Omental fat pad (tissue), 4 donors: ENCODE results near the gene PDIA2. TPM values are rescaled to one million over a fixed set of nuclear protein-coding genes. Genes with fewer than 3 reads are reported as not detected.
A peak's percentile ranks its signal among the peaks of the same experiment; 100 is the strongest.

Experiments
- ATAC-seq: fragments of 150-250 bp; one replicate; pipeline ENCODE4 v1.9.1; 2016; ENCODE audit warnings: mild to moderate bottlenecking, moderate library complexity; ENCODE audit not compliant: low FRiP score
- DNase-seq: peaks from one replicate; pipeline ENCODE4 v3.0.0-alpha.2; 2019; ENCODE audit warnings: low spot score
- CTCF ChIP-seq, 3 donors: fragments of 450-650 bp; IDR thresholded peaks; one replicate each; pipeline ENCODE4 v1.5.1; 2016 to 2017; ENCODE audit warnings: antibody characterized with exemption in 3 of 3, mild to moderate bottlenecking in 3 of 3, moderate library complexity in 2 of 3
- total RNA-seq, 4 donors: library from RNA; depleted of rRNA; stranded (reverse); fragments of >200 nt; gene quantifications; one replicate each; pipeline ENCODE4 v1.1.0, GENCODE V29; 2016

PDIA2 gene
- 1 to 10 TPM in 3 of 4 donors, not detected in 1; 1.5 to 5.3 (median 2.7) TPM for total RNA-seq

- no peak for TF ChIP-seq CTCF (IDR thresholded peaks at IDR 0.05)
- no peak for ATAC-seq
- DNase-seq, result no peak
Observed at GRCh38 chr16:283033-283805, at the start of gene PDIA2. Gene PDIA2, plus strand, starts transcription at chr16:283164. Its CDS starts 6 bp downstream, at chr16:283170.

GRCh38 chr16:234468-235305 lies 48.3 kb upstream of the PDIA2 start, which contains the start of gene FAM234A:
Gene FAM234A, plus strand, starts transcription at chr16:234821. Its CDS starts 19,593 bp downstream, at chr16:254414.
- peak; percentile 91 for DNase-seq
- TF ChIP-seq CTCF (IDR thresholded peaks at IDR 0.05), result no peak
- ATAC-seq, result peak; percentile 92

GRCh38 chr16:239948-240277 lies 43.1 kb upstream of the PDIA2 start:
- no peak for DNase-seq
- TF ChIP-seq CTCF (IDR thresholded peaks at IDR 0.05), result no peak
- no peak for ATAC-seq

GRCh38 chr16:240559-240958 lies 42.4 kb upstream of the PDIA2 start:
- ATAC-seq, result no peak
- no peak for TF ChIP-seq CTCF (IDR thresholded peaks at IDR 0.05)
- DNase-seq, result no peak

- TF ChIP-seq CTCF (IDR thresholded peaks at IDR 0.05), result no peak
- DNase-seq, result no peak
- no peak for ATAC-seq
Observed at GRCh38 chr16:242281-242680, 40.7 kb upstream of the PDIA2 start.

GRCh38 chr16:243348-243747 lies 39.6 kb upstream of the PDIA2 start:
- no peak for ATAC-seq

More at GRCh38 chr16:243348-243747, 39.6 kb upstream of the PDIA2 start:
- TF ChIP-seq CTCF (IDR thresholded peaks at IDR 0.05), result no peak
- no peak for DNase-seq
